Esophagus (tissue), 2 donors: Measurements from ENCODE around the gene SPRED2. TPM values are rescaled to one million over a fixed set of nuclear protein-coding genes. Genes with fewer than 3 reads are reported as not detected.

Experiments used
- H3K27ac ChIP-seq, 2 donors: one replicate each; pipeline ENCODE4 v1.5.1; 2013; ENCODE audit warnings: low read depth in 2 of 2, mild to moderate bottlenecking in 2 of 2, inconsistent platforms in 1 of 2, low read length in 1 of 2, moderate library complexity in 1 of 2
- H3K27me3 ChIP-seq, 2 donors: one replicate each; pipeline ENCODE4 v1.6.1; 2013; ENCODE audit warnings: low read length in 2 of 2, control low read depth in 1 of 2, mild to moderate bottlenecking in 1 of 2; ENCODE audit not compliant: insufficient read depth in 2 of 2, control insufficient read depth in 1 of 2
- H3K36me3 ChIP-seq, 2 donors: one replicate each; pipeline ENCODE4 v1.6.1; 2013; ENCODE audit warnings: low read length in 1 of 2; ENCODE audit not compliant: control insufficient read depth in 2 of 2, insufficient read depth in 2 of 2
- H3K4me1 ChIP-seq, 2 donors: one replicate each; pipeline ENCODE4 v1.6.1; 2013; ENCODE audit warnings: low read length in 1 of 2; ENCODE audit not compliant: control insufficient read depth in 2 of 2, insufficient read depth in 2 of 2
- H3K4me3 ChIP-seq, 2 donors: one replicate each; pipeline ENCODE4 v1.5.1; 2013; ENCODE audit warnings: low read length in 2 of 2, mild to moderate bottlenecking in 2 of 2, low read depth in 1 of 2, moderate library complexity in 1 of 2
- H3K9me3 ChIP-seq, 2 donors: one replicate each; pipeline ENCODE4 v1.6.1; 2013; ENCODE audit warnings: mild to moderate bottlenecking in 2 of 2, low read depth in 1 of 2, low read length in 1 of 2, moderate library complexity in 1 of 2; ENCODE audit not compliant: control insufficient read depth in 2 of 2, insufficient read depth in 1 of 2
- WGBS, 2 donors: extraction: QIAGEN DNeasy Blood & Tissue Kit; methylation state at CpG; one replicate each; pipeline ENCODE4 v1.1.7; 2013; 5-methylcytosine and 5-hydroxymethylcytosine counted together
- polyA plus RNA-seq, 2 donors: library from polyadenylated mRNA; stranded (reverse); fragments of 200-250 nt; gene quantifications; one replicate each; pipeline ENCODE4 v1.2.3, GENCODE V29; 2013
- donor health status: healthy with polysubstance abuse.
- donor health status: Bipolar disorder and iron deficiency.

The SPRED2 gene
- polyA plus RNA-seq, 2 donors = 6.4 to 7.6 TPM

DNA sequence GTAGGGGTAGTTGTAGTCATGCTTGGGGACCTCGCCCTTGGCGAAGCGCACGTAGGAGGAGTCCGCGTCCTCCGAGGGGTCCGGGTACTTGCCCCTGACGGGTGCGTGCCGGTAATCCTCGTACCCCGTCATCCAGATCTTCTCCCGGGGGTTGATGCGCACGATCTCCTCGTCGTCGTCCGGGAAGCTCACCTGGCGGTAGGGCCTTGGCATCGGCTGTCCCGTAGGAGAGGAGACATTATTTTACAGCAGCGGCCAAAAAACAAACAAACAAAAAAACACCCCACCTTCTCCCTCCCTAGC lies 118.5 kb downstream of the SPRED2 start:
- WGBS, 2 donors = 97 to 98% methylated on average over 24 of the region's 24 CpGs
- Histone ChIP-seq H3K9me3 (no peaks in the 10 kb centered on the region), H3K36me3 (peaks cover 6 to 13% of the 10 kb centered on the region in 2 donors)

DNA sequence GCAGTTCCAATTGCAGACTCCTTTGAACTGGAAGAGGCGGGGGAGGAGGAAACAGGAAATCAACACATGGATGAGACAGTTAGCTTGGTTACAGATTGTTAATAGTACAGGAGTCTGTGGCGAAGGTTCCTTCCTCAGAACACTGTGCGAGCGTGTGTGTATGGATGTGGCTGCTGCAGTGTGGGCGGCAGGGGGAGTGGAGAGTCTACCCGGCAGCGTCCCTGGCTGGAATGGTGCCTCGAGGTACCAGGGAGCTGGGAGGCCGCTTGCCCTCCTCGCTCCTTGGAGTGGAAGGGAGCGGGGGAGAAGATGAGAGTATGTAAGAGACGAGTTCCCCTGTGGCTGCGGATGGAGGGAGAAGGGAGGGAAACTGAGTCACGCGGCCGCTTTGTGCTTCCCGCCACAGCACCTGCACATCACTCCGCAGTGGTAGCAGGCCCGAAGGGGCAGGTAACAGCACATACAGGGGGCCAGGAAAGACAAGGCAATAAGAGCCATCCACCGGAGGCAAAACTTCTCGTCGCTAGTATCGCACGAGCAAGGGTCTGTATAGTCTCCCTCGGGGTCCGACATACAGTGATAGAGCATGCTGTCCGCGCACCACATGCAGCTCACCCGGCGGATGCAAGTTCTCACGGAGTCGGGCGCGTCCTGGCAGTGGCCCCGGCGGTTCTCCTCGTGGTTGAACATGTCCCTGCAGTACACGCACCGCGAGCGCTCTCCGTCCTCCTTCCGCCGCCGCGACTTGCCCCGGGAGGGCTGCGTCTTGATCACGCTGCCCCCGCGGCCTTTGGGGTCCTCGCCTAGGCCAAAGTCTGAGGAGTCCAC lies 119.1 kb downstream of the SPRED2 start:
- no peak overlapping the region for H3K27ac ChIP-seq

More for the DNA sequence above, 118.5 kb downstream of the SPRED2 start:
- Histone ChIP-seq H3K27me3 (no peaks in the 10 kb centered on the region), H3K27ac (no peak overlapping the region), H3K4me3 (no peak overlapping the region), H3K4me1 (peaks cover 2 to 9% of the 10 kb centered on the region in 2 donors)

DNA sequence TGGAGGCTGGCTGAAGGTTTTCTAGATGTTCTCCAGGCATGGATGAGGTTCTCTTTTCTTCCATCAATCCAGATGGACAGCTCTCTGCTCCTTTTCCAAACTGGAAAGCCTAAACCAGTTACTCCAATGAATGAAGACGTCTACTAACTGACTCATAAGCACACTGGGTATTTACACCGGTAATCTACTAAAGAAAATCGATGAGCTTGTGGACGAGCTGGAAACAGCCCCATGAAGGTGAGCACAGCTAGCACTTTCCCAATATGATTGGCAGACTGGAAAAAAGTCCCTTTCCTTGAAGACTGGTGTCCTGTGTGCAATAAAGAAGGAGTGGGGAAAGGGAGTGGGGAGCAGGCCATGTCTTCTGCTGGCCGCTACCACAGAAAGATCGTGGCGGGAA lies 120.8 kb downstream of the SPRED2 start:
- H3K36me3 ChIP-seq = peaks cover 6 to 13% of the 10 kb centered on the region in 2 donors
- WGBS, 2 donors = 88 to 89% methylated on average over 7 of the region's 7 CpGs
- no peaks in the 10 kb centered on the region for H3K9me3 ChIP-seq
- H3K4me1 ChIP-seq = peaks cover 2 to 9% of the 10 kb centered on the region in 2 donors
- H3K4me3 ChIP-seq = no peak overlapping the region
- no peaks in the 10 kb centered on the region for H3K27me3 ChIP-seq
- no peak overlapping the region for H3K27ac ChIP-seq

More for the DNA sequence above, 119.1 kb downstream of the SPRED2 start:
- 95% methylated on average over 52 of the region's 52 CpGs for WGBS, 2 donors
- peaks cover 6 to 13% of the 10 kb centered on the region in 2 donors for H3K36me3 ChIP-seq
- no peak overlapping the region for H3K4me3 ChIP-seq
- H3K4me1 ChIP-seq = peaks cover 2 to 9% of the 10 kb centered on the region in 2 donors
- H3K27me3 ChIP-seq = no peaks in the 10 kb centered on the region
- H3K9me3 ChIP-seq = no peaks in the 10 kb centered on the region

DNA sequence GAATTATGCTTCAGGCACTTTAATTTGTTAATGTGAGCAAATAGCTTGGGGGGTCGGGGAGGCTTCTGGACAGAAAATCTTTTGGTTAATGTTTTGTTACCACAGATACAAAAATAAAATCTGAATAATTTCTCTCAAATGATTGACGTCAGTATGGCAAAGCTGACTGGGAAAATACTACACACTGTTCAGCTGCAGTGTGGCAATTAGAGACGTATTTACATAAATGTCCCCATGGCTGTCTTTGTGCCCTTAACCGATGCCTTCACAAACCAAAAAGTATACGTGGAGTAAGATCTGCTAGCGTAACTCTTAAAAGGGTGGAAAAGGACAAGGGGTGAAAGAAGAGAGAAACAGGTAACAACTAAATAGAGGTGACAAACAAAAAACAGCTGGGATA lies 121.3 kb downstream of the SPRED2 start:
- Histone ChIP-seq H3K27me3 (no peaks in the 10 kb centered on the region), H3K9me3 (no peaks in the 10 kb centered on the region), H3K27ac (no peak overlapping the region), H3K36me3 (peaks cover 6 to 13% of the 10 kb centered on the region in 2 donors), H3K4me1 (peaks cover 2 to 6% of the 10 kb centered on the region in 2 donors), H3K4me3 (no peak overlapping the region)
- WGBS, 2 donors = 75% methylated on average over 6 of the region's 6 CpGs

DNA sequence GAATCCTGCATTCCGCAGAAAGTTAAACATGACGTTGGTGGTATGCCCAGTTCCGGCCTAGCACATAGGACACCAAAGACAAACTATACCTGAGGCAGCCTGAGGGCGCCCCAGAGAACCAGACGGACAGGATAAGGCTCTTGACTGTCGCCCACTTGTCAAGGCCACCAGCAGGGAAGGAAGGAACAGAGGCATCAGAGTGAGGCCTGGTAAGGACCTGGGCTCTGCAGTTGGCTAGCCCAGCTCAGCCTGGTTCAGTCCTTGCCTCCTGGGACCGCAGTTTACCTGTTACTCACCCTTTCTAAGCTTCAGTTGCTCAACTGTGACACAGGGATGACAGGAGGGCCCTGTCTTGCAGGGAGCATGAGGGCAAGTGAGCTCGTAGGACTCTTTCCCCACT lies 122.7 kb downstream of the SPRED2 start:
- Histone ChIP-seq H3K4me3 (no peak overlapping the region), H3K4me1 (peaks cover 2 to 6% of the 10 kb centered on the region in 2 donors), H3K27ac (peak overlapping the region; percentile 53 to 63), H3K27me3 (no peaks in the 10 kb centered on the region), H3K36me3 (peaks cover 6 to 13% of the 10 kb centered on the region in 2 donors), H3K9me3 (no peaks in the 10 kb centered on the region)
- 56 to 58% methylated on average over 8 of the region's 8 CpGs for WGBS, 2 donors

DNA sequence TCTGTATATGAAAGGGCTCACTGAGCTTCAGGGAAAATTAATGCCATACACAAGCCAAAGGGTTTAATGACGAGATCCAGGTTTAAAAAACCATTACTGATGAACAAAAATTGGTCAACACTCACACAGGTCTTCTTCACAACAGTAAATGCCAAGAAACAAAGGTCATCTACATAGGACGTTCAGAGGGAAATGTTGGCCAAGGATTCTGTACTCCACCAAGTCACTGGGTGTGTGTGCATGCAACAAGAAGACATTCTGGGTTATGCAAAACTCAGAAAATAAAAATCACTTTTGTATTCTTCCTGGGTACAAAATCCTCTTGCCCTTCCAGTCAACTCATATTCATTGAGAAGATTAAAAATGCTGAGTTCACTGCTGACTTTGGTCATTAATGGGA lies 126.5 kb downstream of the SPRED2 start:
- WGBS, 2 donors = 83 to 86% methylated on average over 2 of the region's 2 CpGs

DNA sequence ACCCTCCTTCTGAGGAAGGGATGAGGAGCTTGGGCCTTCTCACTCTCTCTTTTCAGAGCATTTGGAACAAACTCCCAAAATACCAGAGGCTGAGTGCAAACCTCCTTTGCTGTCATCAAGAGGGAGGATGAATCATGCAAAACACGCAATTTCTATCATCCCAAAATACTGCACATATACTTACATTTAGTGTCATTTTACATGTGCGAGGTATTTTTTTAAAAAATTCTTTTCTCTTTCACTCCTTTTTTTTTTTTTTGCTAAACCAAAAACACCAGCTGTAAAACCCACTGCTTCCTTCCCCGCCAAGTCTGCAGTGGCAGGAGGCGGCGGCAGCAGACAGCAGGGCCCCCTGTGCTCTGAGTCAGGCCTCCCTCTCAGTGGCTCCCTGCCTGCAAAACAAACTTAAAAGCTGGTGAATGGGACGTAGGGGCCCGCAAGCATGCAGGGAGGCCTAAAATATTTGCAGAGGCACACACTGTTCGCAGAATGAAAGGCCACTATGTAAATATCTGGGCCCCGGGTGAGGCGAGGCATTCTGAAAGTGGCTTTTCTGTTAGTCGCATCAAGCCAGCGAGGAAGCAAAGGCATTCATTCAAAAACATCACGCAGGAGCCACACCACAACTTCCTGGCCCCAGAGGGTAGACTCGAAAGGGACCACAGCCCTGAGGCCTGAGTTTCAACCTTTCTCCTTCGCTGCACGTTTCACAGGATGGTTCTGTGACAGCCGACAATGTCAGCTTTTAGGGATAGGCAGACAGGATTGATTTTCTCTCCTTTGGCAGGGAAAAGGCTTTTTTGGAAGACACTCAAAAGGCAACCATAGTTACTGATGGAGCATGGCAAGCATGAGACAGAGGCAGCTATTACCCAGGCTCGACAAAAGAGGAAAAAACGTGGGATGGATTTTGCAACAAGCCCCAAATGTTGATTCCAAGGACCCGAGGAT lies 131.4 kb downstream of the SPRED2 start:
- Histone ChIP-seq H3K27me3 (no peaks in the 10 kb centered on the region), H3K4me1 (peaks cover 0 to 5% of the 10 kb centered on the region in 2 donors), H3K27ac (peak overlapping the region; percentile 5 to 67), H3K9me3 (no peaks in the 10 kb centered on the region), H3K36me3 (no peaks in the 10 kb centered on the region), H3K4me3 (no peak overlapping the region)
- 29 to 37% methylated on average over 20 of the region's 20 CpGs for WGBS, 2 donors

More for the DNA sequence above, 126.5 kb downstream of the SPRED2 start:
- H3K27ac ChIP-seq = no peak overlapping the region
- H3K27me3 ChIP-seq = no peaks in the 10 kb centered on the region
- H3K9me3 ChIP-seq = no peaks in the 10 kb centered on the region
- peaks cover 2 to 6% of the 10 kb centered on the region in 2 donors for H3K4me1 ChIP-seq
- H3K36me3 ChIP-seq = no peaks in the 10 kb centered on the region
- no peak overlapping the region for H3K4me3 ChIP-seq

DNA sequence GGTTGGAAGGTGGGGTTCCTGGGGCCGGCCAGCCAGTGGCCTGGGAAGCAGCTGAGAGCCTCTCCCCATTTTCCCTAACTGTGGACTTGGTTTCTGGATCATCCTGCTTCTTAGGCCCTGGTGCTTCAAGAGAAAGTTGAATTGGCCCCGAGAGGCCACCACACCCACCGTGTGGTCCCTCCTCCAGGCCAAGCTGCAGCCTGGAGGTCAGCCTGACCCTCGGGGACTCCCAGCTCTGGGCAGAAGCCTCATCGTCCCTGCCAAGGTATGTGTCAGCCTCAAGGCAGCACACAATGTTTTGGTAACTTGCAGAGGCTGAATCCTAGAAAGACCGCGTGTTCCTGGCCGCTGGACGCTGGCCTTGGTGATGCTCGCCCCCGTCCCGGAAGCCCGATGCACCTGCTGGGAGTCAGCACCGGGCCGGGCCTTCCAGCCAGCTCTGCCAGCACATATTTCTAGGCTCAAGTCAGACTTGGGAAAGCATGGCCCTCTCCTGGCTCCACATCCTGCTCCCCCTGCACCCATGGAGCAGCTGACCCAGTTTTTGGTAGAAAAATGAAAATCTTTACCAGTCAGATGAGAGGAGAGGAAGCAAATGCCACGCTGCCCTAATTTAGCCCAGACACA lies 132.2 kb downstream of the SPRED2 start:
- WGBS, 2 donors = 37 to 59% methylated on average over 16 of the region's 16 CpGs
- peak overlapping the region; percentile 17 to 24 for H3K27ac ChIP-seq
- peaks cover 0 to 5% of the 10 kb centered on the region in 2 donors for H3K4me1 ChIP-seq
- no peaks in the 10 kb centered on the region for H3K36me3 ChIP-seq
- no peaks in the 10 kb centered on the region for H3K9me3 ChIP-seq
- H3K27me3 ChIP-seq = no peaks in the 10 kb centered on the region
- H3K4me3 ChIP-seq = no peak overlapping the region

DNA sequence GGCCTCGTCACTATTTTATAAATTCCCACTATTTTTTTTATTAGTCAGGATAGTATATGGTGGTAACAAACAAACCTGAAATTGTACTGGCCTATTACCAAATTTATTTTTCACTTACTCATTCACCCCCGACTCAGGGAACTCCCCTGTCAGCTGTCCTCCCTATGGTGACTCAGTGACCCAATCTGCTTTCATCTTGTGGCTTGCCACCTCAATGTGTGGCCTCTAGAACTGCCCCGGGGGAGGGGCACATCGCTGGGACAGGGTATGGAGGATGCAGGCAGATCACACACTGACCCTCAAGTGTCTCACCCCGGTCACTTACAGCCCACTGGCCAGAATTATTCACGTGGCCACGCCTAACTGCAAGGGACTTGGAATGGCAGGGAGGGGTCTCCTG lies 133.2 kb downstream of the SPRED2 start:
- H3K27ac ChIP-seq = no peak overlapping the region
- 72 to 74% methylated on average over 7 of the region's 7 CpGs for WGBS, 2 donors
- no peak overlapping the region for H3K4me3 ChIP-seq
- H3K36me3 ChIP-seq = no peaks in the 10 kb centered on the region
- H3K4me1 ChIP-seq = peaks cover 0 to 5% of the 10 kb centered on the region in 2 donors
- H3K9me3 ChIP-seq = no peaks in the 10 kb centered on the region
- no peaks in the 10 kb centered on the region for H3K27me3 ChIP-seq
